Brain microvascular endothelial cell (primary cell): ENCODE results near the gene LAMP2.

ENCODE experiments used
- DNase-seq: peaks from one replicate; pipeline ENCODE4 v3.0.0-alpha.2; 2020
- H3K27ac ChIP-seq: fragments of 250-450 bp; sonication (Bioruptor Pico); 2 replicates; pipeline ENCODE4 v1.5.1; 2020; ENCODE audit warnings: mild to moderate bottlenecking, moderate library complexity
- H3K27me3 ChIP-seq: fragments of 250-450 bp; sonication (Bioruptor Pico); replicated peaks from 2 replicates; pipeline ENCODE4 v1.5.1; 2020; ENCODE audit warnings: mild to moderate bottlenecking
- H3K36me3 ChIP-seq: fragments of 250-450 bp; sonication (Bioruptor Pico); replicated peaks from 2 replicates; pipeline ENCODE4 v1.5.1; 2020; ENCODE audit warnings: mild to moderate bottlenecking
- H3K4me3 ChIP-seq: 2 replicates; pipeline ENCODE4 v1.5.1; 2011; ENCODE audit warnings: low read depth, mild to moderate bottlenecking, control low read depth, low read length, moderate library complexity
- in situ Hi-C: cut with HindIII; loops from 2 replicates; pipeline ENCODE4 v1.10.0; 2017; ENCODE audit warnings: low sequenced_read_pairs, low pct_ligation_motif_present
- TF ChIP-seq, protein P1 (sequence below): IDR thresholded peaks from 2 replicates; pipeline ENCODE4 v1.5.1; 2011; ENCODE audit warnings: low read depth, mild to moderate bottlenecking, moderate library complexity, low read length, control low read depth, inconsistent platforms; ENCODE audit errors: missing control alignments

LAMP2 gene

DNA sequence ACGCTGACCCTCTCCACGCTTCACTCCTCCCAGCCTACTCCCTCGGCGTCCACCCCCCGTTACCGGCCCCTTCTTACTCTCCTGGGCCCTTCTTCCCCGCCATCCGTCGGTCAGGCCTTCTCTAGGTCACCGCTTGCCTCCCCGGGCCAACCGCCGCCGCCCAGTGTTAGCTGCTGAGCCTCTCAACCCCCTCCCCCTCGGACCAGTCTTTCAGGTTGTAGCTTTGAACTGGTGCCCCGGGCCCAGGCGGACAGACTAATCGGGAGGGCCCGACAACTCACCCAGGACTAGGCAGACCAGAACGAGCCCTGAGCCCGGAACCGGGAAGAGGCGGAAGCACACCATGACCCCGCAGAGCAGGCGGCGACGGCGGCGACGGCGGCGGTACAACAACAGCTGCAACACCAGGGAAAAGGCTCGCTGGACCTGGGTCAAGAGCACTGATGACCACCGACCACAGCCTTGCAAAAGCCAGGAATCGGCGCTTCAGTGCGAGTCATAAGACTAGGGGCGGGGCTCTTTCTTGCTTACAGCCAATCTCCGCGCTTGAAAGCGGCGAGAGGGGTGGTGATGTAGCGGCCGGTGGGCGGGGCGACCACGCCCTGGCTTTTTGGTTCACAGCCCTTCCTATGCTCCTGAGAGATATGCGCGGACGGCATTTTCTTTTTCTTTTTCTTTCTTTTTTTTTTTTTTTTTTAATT, at the start of gene LAMP2:
TSS of gene LAMP2 (minus strand) at position 472 of the 701 bp plus-strand sequence. CDS start at position 345, 127 bp downstream.
- Histone ChIP-seq H3K4me3 (peak within 1 kb of the TSS; percentile 76), H3K36me3 (peaks cover 2% of the 10 kb centered on the region), H3K27me3 (no peaks in the 10 kb centered on the region), H3K27ac (peak within 1 kb of the TSS; percentile 97)
- peak; percentile 84 for DNase-seq
- in situ Hi-C loops, result no loop called here
- TF ChIP-seq, protein P1, sequence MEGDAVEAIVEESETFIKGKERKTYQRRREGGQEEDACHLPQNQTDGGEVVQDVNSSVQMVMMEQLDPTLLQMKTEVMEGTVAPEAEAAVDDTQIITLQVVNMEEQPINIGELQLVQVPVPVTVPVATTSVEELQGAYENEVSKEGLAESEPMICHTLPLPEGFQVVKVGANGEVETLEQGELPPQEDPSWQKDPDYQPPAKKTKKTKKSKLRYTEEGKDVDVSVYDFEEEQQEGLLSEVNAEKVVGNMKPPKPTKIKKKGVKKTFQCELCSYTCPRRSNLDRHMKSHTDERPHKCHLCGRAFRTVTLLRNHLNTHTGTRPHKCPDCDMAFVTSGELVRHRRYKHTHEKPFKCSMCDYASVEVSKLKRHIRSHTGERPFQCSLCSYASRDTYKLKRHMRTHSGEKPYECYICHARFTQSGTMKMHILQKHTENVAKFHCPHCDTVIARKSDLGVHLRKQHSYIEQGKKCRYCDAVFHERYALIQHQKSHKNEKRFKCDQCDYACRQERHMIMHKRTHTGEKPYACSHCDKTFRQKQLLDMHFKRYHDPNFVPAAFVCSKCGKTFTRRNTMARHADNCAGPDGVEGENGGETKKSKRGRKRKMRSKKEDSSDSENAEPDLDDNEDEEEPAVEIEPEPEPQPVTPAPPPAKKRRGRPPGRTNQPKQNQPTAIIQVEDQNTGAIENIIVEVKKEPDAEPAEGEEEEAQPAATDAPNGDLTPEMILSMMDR, result no peak

DNA sequence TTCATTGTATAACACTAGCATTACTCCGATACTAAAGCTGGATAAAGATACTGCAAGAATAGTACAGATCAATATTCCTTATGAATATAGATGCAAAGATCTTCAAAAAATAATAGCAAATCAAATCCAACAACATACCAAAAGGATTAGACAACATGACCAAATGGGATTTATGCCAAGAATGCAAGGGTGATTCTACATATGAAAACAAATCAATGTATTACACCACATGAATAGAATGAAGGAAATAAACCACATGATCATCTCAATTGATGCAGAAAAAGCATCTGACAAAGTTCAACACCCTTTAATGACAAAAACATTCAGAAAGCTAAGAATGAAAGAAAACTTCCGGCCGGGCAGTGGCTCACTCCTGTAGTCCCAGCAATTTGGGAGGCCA, 48.8 kb upstream of the LAMP2 start:
- peak overlapping the region; percentile 65 for H3K27ac ChIP-seq
- DNase-seq, result peak; percentile 52
- no peaks in the 10 kb centered on the region for H3K27me3 ChIP-seq
- no peak overlapping the region for H3K4me3 ChIP-seq
- in situ Hi-C loops, result no loop called here
- no peaks in the 10 kb centered on the region for H3K36me3 ChIP-seq
- TF ChIP-seq, protein P1, result no peak

GRCh38 chrX:120514236-120514635, 45.1 kb upstream of the LAMP2 start:
- Histone ChIP-seq H3K4me3 (no peak overlapping the region), H3K27ac (no peak overlapping the region), H3K36me3 (no peaks in the 10 kb centered on the region), H3K27me3 (no peaks in the 10 kb centered on the region)
- no peak for DNase-seq
- TF ChIP-seq, protein P1, result peak; percentile 46
- in situ Hi-C loops, result no loop called here

DNA sequence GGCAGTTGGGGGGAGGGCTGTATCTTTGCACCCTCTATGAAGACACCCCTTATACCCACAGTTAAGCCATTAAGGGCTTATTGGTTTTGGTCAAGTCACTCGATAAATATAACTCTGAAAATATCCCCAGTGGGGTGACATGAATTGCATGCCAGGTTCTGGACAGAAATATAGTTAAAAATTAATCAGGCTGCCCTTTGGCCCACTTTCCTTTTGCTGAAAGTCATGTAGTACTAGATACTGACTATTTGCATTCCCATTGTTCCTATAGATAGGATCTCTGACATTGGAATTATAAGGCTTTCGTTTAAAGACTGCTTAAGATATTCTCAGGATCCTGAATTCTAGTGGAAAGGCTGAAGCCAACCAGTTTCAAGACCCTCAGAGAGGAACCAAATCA, 43.5 kb upstream of the LAMP2 start:
- no peaks in the 10 kb centered on the region for H3K36me3 ChIP-seq
- no peak overlapping the region for H3K4me3 ChIP-seq
- DNase-seq, result no peak
- H3K27ac ChIP-seq, result no peak overlapping the region
- in situ Hi-C loops, result no loop called here
- no peaks in the 10 kb centered on the region for H3K27me3 ChIP-seq
- TF ChIP-seq, protein P1, result no peak

GRCh38 chrX:120512222-120512621, 43.1 kb upstream of the LAMP2 start:
- no peak overlapping the region for H3K4me3 ChIP-seq
- in situ Hi-C loops, result no loop called here
- TF ChIP-seq, protein P1, result no peak
- H3K27ac ChIP-seq, result no peak overlapping the region
- no peaks in the 10 kb centered on the region for H3K36me3 ChIP-seq
- no peak for DNase-seq
- H3K27me3 ChIP-seq, result no peaks in the 10 kb centered on the region

- TF ChIP-seq, protein P1, result no peak
- Histone ChIP-seq H3K27me3 (no peaks in the 10 kb centered on the region), H3K36me3 (no peaks in the 10 kb centered on the region), H3K4me3 (no peak overlapping the region), H3K27ac (no peak overlapping the region)
- no peak for DNase-seq
- in situ Hi-C loops, result no loop called here
Observed at GRCh38 chrX:120504569-120504968, 35.5 kb upstream of the LAMP2 start.
